Smooth muscle cell (in vitro differentiated cells): Measurements from ENCODE around the gene CD300C. TPM values are rescaled to one million over a fixed set of nuclear protein-coding genes. Genes with fewer than 3 reads are reported as not detected.

Source experiments
- DNase-seq: peaks from one replicate; lab custom pipeline; 2025; ENCODE audit not compliant: unreplicated experiment; lab: John Stamatoyannopoulos, UW
- H2AFZ ChIP-seq: fragments of 200-600 bp; sonication (generic); 2 replicates; pipeline ENCODE4 v1.6.0; 2016; ENCODE audit warnings: antibody characterized with exemption, low read depth, mild to moderate bottlenecking
- H3F3A ChIP-seq: fragments of 200-600 bp; sonication (generic); 2 replicates; pipeline ENCODE4 v1.6.0; 2017; ENCODE audit warnings: antibody characterized with exemption, low read depth
- H3K27ac ChIP-seq: fragments of 200-600 bp; sonication (generic); 2 replicates; pipeline ENCODE4 v1.5.1; 2016; ENCODE audit warnings: low read depth, mild to moderate bottlenecking
- H3K27me3 ChIP-seq: fragments of 200-600 bp; sonication (generic); 2 replicates; pipeline ENCODE4 v1.6.1; 2016; ENCODE audit warnings: low read depth, mild to moderate bottlenecking
- H3K36me3 ChIP-seq: fragments of 200-600 bp; sonication (generic); 2 replicates; pipeline ENCODE4 v1.5.1; 2016; ENCODE audit warnings: low read depth
- H3K4me1 ChIP-seq: fragments of 200-600 bp; sonication (generic); 2 replicates; pipeline ENCODE4 v1.5.1; 2016; ENCODE audit warnings: low read depth
- H3K4me2 ChIP-seq: fragments of 200-600 bp; sonication (generic); 2 replicates; pipeline ENCODE4 v1.6.0; 2016; ENCODE audit warnings: mild to moderate bottlenecking
- H3K4me3 ChIP-seq: fragments of 200-600 bp; sonication (generic); 2 replicates; pipeline ENCODE4 v1.5.1; 2016; ENCODE audit warnings: mild to moderate bottlenecking
- H3K79me2 ChIP-seq: fragments of 200-600 bp; sonication (generic); 2 replicates; pipeline ENCODE4 v1.6.0; 2016; ENCODE audit warnings: low read depth, mild to moderate bottlenecking
- H3K9ac ChIP-seq: fragments of 200-600 bp; sonication (generic); 2 replicates; pipeline ENCODE4 v1.6.0; 2016; ENCODE audit warnings: low read depth
- H3K9me3 ChIP-seq: fragments of 200-600 bp; sonication (generic); replicated peaks from 2 replicates; pipeline ENCODE4 v1.5.1; 2016; ENCODE audit warnings: low read depth
- H4K20me1 ChIP-seq: fragments of 200-600 bp; sonication (generic); 2 replicates; pipeline ENCODE4 v1.6.0; 2016; ENCODE audit warnings: low read depth
- WGBS: methylation state at CpG from one replicate; pipeline ENCODE4 v1.1.7; 2016; ENCODE audit warnings: low lambda C conversion rate; 5-methylcytosine and 5-hydroxymethylcytosine counted together
- polyA plus RNA-seq: library from polyadenylated mRNA; unstranded; fragments of >200 nt; fragmentation: Nextera tagmentation; extraction: Ambion mirVana; gene quantifications from 2 replicates; pipeline ENCODE4 v1.2.1, GENCODE V29; 2016
- total RNA-seq: library from RNA; depleted of rRNA; stranded (reverse); fragments of >200 nt; gene quantifications from 2 replicates; pipeline ENCODE4 v1.2.3, GENCODE V29; 2014
- TF ChIP-seq, protein P1 (sequence below): fragments of 200-600 bp; sonication (generic); IDR thresholded peaks from 2 replicates; pipeline ENCODE4 v1.5.1; 2017; ENCODE audit warnings: borderline replicate concordance, mild to moderate bottlenecking, antibody characterized with exemption; ENCODE audit not compliant: insufficient read depth, poor library complexity, severe bottlenecking

The CD300C gene
- total and polyA plus RNA-seq, 2 experiments from 2014 or later: not detected

DNA sequence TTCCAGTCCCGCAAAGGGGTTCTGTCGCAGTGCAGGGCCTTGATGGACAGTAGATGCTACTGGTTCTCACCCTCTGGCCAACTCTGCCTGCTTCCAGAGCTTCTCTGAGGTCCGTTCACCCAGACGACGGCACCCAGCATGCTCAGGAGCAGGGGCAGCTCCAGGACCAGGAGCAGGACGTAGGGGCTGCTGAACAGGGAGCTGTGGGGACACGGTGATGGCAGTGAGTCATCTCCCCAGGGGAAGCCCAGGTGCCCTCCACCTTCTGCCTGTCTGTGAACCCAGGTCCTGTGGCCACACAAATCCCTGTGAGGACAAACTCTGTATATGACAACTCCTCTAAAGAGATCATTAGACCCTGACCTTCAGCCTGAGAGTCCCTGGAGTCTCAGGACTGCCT is 3.4 kb upstream of the CD300C start:
- no peak overlapping the region for H2AFZ ChIP-seq
- H3K9me3 ChIP-seq: no peaks in the 10 kb centered on the region
- H3F3A ChIP-seq: no peaks in the 10 kb centered on the region
- no peaks in the 10 kb centered on the region for H3K36me3 ChIP-seq
- DNase-seq: no peak
- peaks cover 6% of the 10 kb centered on the region for H3K27me3 ChIP-seq
- WGBS: 88% methylated on average over 7 of the region's 7 CpGs
- H4K20me1 ChIP-seq: no peaks in the 10 kb centered on the region
- H3K79me2 ChIP-seq: no peaks in the 10 kb centered on the region
- no peak overlapping the region for H3K4me2 ChIP-seq
- TF ChIP-seq, protein P1, sequence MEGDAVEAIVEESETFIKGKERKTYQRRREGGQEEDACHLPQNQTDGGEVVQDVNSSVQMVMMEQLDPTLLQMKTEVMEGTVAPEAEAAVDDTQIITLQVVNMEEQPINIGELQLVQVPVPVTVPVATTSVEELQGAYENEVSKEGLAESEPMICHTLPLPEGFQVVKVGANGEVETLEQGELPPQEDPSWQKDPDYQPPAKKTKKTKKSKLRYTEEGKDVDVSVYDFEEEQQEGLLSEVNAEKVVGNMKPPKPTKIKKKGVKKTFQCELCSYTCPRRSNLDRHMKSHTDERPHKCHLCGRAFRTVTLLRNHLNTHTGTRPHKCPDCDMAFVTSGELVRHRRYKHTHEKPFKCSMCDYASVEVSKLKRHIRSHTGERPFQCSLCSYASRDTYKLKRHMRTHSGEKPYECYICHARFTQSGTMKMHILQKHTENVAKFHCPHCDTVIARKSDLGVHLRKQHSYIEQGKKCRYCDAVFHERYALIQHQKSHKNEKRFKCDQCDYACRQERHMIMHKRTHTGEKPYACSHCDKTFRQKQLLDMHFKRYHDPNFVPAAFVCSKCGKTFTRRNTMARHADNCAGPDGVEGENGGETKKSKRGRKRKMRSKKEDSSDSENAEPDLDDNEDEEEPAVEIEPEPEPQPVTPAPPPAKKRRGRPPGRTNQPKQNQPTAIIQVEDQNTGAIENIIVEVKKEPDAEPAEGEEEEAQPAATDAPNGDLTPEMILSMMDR: no peak
- H3K27ac ChIP-seq: no peak overlapping the region
- no peak overlapping the region for H3K4me3 ChIP-seq
- H3K9ac ChIP-seq: no peak overlapping the region
- no peaks in the 10 kb centered on the region for H3K4me1 ChIP-seq

DNA sequence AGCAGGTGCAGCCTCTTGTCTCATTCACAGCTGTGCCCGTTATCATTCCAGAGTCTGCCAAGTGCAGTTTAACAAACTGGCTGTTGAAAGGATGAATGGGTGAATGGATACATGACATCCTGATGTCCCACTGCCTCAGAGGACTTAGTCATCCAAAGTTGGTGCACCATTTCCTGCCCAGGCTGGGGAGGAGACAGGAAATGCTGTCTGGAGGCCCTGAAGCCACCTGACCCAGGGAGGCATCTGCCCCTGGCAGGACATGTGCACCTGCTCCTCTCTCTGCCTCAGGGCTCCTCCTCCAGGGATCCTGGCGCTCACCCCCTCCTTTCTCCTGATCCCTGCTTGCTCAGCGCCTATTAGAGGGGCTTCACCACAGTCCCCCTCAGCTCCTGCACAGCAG is 1.8 kb upstream of the CD300C start:
- H3K27me3 ChIP-seq: no peaks in the 10 kb centered on the region
- 93% methylated on average over 3 of the region's 3 CpGs for WGBS

DNA sequence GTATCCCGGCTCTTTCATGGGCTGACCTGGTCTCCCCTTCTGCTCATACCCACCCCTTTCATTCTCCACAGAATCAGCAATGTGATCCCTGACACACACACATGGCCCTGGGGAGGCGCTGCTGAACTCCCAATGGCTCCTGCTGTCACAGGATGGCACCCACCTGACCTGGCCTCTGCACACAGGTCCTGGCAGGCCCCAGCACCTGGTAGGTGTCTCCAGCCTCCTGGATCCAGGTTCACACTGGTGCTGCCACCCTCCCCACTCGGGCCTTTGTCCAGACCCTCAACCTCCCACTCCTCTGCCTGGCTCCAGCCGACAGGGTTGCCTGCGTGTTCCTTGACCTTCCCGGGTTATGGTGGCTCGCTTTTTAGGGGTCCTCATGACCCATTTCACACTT is 1.3 kb upstream of the CD300C start:
- Histone ChIP-seq H3K4me1 (no peaks in the 10 kb centered on the region), H3K9ac (no peak overlapping the region), H3K4me2 (no peak overlapping the region), H2AFZ (no peak overlapping the region), H3K27ac (no peak overlapping the region), H3K27me3 (no peaks in the 10 kb centered on the region), H3F3A (no peaks in the 10 kb centered on the region), H3K4me3 (no peak overlapping the region), H3K36me3 (no peaks in the 10 kb centered on the region), H3K9me3 (no peaks in the 10 kb centered on the region), H4K20me1 (no peaks in the 10 kb centered on the region), H3K79me2 (no peaks in the 10 kb centered on the region)
- no peak for DNase-seq
- TF ChIP-seq, protein P1: no peak
- WGBS: 91% methylated on average over 7 of the region's 7 CpGs

More for the DNA sequence above, 1.8 kb upstream of the CD300C start:
- H3K4me2 ChIP-seq: no peak overlapping the region
- H3K27ac ChIP-seq: no peak overlapping the region
- no peak overlapping the region for H3K9ac ChIP-seq
- H3K9me3 ChIP-seq: no peaks in the 10 kb centered on the region
- H4K20me1 ChIP-seq: no peaks in the 10 kb centered on the region
- no peaks in the 10 kb centered on the region for H3F3A ChIP-seq
- H3K4me3 ChIP-seq: no peak overlapping the region
- H3K36me3 ChIP-seq: no peaks in the 10 kb centered on the region
- H3K4me1 ChIP-seq: no peaks in the 10 kb centered on the region
- DNase-seq: no peak
- no peaks in the 10 kb centered on the region for H3K79me2 ChIP-seq
- no peak overlapping the region for H2AFZ ChIP-seq
- TF ChIP-seq, protein P1: no peak

DNA sequence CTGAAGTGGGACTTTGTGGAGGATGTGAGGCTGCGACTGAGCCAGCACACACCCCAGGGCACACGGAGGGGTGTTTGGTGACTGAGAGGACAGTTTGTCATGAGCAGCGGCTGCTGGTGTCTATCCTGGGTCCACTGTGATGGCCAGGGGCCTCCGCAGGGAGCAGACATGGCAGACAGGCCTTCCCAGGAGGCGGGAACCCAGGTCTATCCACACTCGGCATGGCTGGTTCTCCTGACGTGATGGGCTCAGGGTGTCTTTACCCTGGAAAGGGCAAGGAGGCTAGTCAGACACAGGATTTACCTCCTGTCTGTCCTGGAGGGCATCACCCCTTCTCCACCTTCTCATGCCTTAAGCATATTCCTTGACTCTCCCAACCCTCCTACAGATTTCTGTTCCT is 671 bp upstream of the CD300C start:
- Histone ChIP-seq H4K20me1 (no peaks in the 10 kb centered on the region), H3K4me3 (no peak overlapping the region), H3K27ac (no peak overlapping the region), H3K27me3 (no peaks in the 10 kb centered on the region), H3K4me2 (no peak overlapping the region), H3K4me1 (no peaks in the 10 kb centered on the region), H2AFZ (no peak overlapping the region), H3F3A (no peaks in the 10 kb centered on the region), H3K9me3 (no peaks in the 10 kb centered on the region), H3K79me2 (no peaks in the 10 kb centered on the region), H3K36me3 (no peaks in the 10 kb centered on the region), H3K9ac (no peak overlapping the region)
- TF ChIP-seq, protein P1: no peak
- no peak for DNase-seq
- 88% methylated on average over 7 of the region's 7 CpGs for WGBS
